ENCODE measurements around the gene CTRB2.

DNA sequence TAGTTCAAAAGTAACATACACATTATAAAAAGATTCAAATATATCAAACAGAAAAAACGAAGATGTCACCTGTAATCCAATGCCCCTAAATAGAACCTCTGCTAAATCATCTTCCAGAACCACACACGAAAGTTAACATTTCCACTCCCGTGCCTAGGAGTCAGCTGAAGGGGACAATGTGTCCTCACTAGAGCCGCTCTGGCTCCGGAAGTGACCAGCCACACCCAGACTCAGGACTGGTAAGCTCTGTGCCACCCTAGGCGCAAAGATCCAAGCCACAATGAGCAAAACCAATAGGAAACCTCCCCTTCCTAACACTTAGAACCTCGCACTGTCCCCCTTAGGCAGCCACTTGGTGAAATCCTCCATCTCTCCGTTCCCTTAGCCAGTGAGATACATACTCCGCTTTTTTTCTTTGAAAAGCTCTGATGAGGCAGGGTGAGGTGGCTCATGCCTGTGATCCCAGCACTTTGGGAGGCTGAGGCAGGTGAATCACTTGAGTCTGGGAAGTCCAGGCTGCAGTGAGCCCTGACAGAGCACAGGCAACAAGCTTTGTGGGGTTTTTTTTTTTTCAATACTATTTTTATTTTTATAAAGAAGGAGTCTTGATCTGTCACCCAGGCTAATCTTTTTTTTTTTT is 23.6 kb upstream of the CTRB2 start:
- TF ChIP-seq FOXA1 (IDR thresholded peaks at IDR 0.05) (no peak), SP1 (IDR thresholded peaks at IDR 0.05) (no peak), BHLHE40 (IDR thresholded peaks at IDR 0.05; ENCODE audit: borderline replicate concordance) (no peak), FOXM1 (IDR thresholded peaks at IDR 0.05; ENCODE audit: borderline replicate concordance) (no peak), TARDBP (IDR thresholded peaks at IDR 0.05) (no peak)
